Natural killer cell (primary cell): ENCODE measurements around the gene RMI1. TPM values are rescaled to one million over a fixed set of nuclear protein-coding genes. Genes with fewer than 3 reads are reported as not detected.

Source experiments
- ATAC-seq, 3 donors: fragments of 150-1000 bp in 2 of 3; fragments of 200-7000 bp in 1 of 3; cut with Tn5 transposase; 1 replicate in 1 of 3; 2 replicates in 2 of 3; pipeline ENCODE4 v1.10.0; 2021; ENCODE audit warnings: mild to moderate bottlenecking in 2 of 3, moderate library complexity in 2 of 3
- DNase-seq, 2 donors: peaks; one replicate each; pipeline versions ENCODE4 v3.0.0 to v3.0.0-alpha.2; 2013 to 2021; ENCODE audit warnings: mixed read lengths in 1 of 2
- H3K27ac ChIP-seq: one replicate; pipeline ENCODE4 v1.5.1; 2013; ENCODE audit warnings: mild to moderate bottlenecking, low read length
- H3K27me3 ChIP-seq: one replicate; pipeline ENCODE4 v1.6.1; 2013; ENCODE audit warnings: low read length; ENCODE audit not compliant: control insufficient read depth, insufficient read depth
- H3K36me3 ChIP-seq: one replicate; pipeline ENCODE4 v1.6.1; 2013; ENCODE audit warnings: low read length; ENCODE audit not compliant: control insufficient read depth, insufficient read depth
- H3K4me1 ChIP-seq: one replicate; pipeline ENCODE4 v1.6.1; 2013; ENCODE audit warnings: low read length; ENCODE audit not compliant: control insufficient read depth, insufficient read depth
- H3K4me3 ChIP-seq: one replicate; pipeline ENCODE4 v1.5.1; 2013; ENCODE audit warnings: low read length
- H3K9me3 ChIP-seq: one replicate; pipeline ENCODE4 v1.6.1; 2013; ENCODE audit warnings: low read length; ENCODE audit not compliant: control insufficient read depth, insufficient read depth
- H3K27ac Mint-ChIP-seq, 2 donors: one replicate each; pipeline ENCODE4 v1.8.0; 2022; ENCODE audit warnings: mild to moderate bottlenecking in 2 of 2, mixed read lengths in 2 of 2, moderate library complexity in 1 of 2
- H3K27me3 Mint-ChIP-seq, 2 donors: one replicate each; pipeline ENCODE4 v1.8.0; 2022; ENCODE audit warnings: low read depth in 2 of 2, mixed read lengths in 2 of 2
- H3K36me3 Mint-ChIP-seq: one replicate; pipeline ENCODE4 v1.8.0; 2022; ENCODE audit warnings: mixed read lengths
- H3K4me1 Mint-ChIP-seq, 2 donors: one replicate each; pipeline ENCODE4 v1.8.0; 2022; ENCODE audit warnings: mixed read lengths in 2 of 2
- H3K4me3 Mint-ChIP-seq: one replicate; pipeline ENCODE4 v1.8.0; 2022; ENCODE audit warnings: mild to moderate bottlenecking, moderate library complexity, mixed read lengths
- H3K9me3 Mint-ChIP-seq, 2 donors: one replicate each; pipeline ENCODE4 v1.8.0; 2022; ENCODE audit warnings: mixed read lengths in 2 of 2
- CTCF ChIP-seq: fragments of 200-600 bp; IDR thresholded peaks from one replicate; pipeline ENCODE4 v1.8.0; 2022; ENCODE audit warnings: antibody characterized with exemption
- WGBS: methylation state at CpG from one replicate; pipeline ENCODE4 v1.1.7; 2013; ENCODE audit warnings: missing lambda C conversion rate; ENCODE audit not compliant: insufficient coverage; 5-methylcytosine and 5-hydroxymethylcytosine counted together
- intact Hi-C: fragments of 100-400 bp; cut with micrococcal nuclease; formaldehyde crosslinking; loops from one replicate; pipeline ENCODE4 v1.14.2; 2022
- total RNA-seq, 4 donors: library from RNA; stranded (reverse); fragments of 120-200 nt in 1 of 4; gene quantifications; one replicate each; pipeline versions ENCODE4 v1.2.3 to v1.2.4, GENCODE V29; 2013 to 2022

Gene RMI1
- total RNA-seq, 3 donors from 2014 or later (not counting 1 experiment from before 2014, with no cell fraction given): 2.8 to 5.4 (median 3.0) TPM

- no peak overlapping the region for H3K4me3 ChIP-seq
- no peak for ATAC-seq
- Mint-ChIP-seq H3K36me3 (no peaks in the 10 kb centered on the region), H3K9me3 (no peaks in the 10 kb centered on the region), H3K27ac (no peak overlapping the region), H3K27me3 (no peaks in the 10 kb centered on the region), H3K4me3 (no peak overlapping the region), H3K4me1 (peaks cover 20% of the 10 kb centered on the region in 2 donors)
- H3K4me1 ChIP-seq: peaks cover 12% of the 10 kb centered on the region
- H3K27me3 ChIP-seq: no peaks in the 10 kb centered on the region
- intact Hi-C loops: no loop called here
- H3K36me3 ChIP-seq: no peaks in the 10 kb centered on the region
- H3K9me3 ChIP-seq: no peaks in the 10 kb centered on the region
- 92% methylated on average over 4 of the region's 5 CpGs for WGBS
- DNase-seq: no peak
- H3K27ac ChIP-seq: no peak overlapping the region
- no peak for TF ChIP-seq CTCF
Observed at GRCh38 chr9:83960991-83961390, 19.6 kb upstream of the RMI1 start.

- Mint-ChIP-seq H3K36me3 (peaks cover 7% of the 10 kb centered on the region), H3K27me3 (no peaks in the 10 kb centered on the region), H3K4me3 (no peak overlapping the region), H3K9me3 (no peaks in the 10 kb centered on the region), H3K4me1 (peaks cover 9 to 24% of the 10 kb centered on the region in 2 donors), H3K27ac (no peak overlapping the region)
- ATAC-seq (no peak), DNase-seq (no peak)
- intact Hi-C loops: no loop called here
- TF ChIP-seq CTCF: no peak
- no peak overlapping the region for H3K27ac ChIP-seq
- H3K36me3 ChIP-seq: peaks cover 11% of the 10 kb centered on the region
- WGBS: 88% methylated on average over 3 of the region's 3 CpGs
- H3K4me1 ChIP-seq: peaks cover 2% of the 10 kb centered on the region
- H3K9me3 ChIP-seq: no peaks in the 10 kb centered on the region
- H3K27me3 ChIP-seq: no peaks in the 10 kb centered on the region
- no peak overlapping the region for H3K4me3 ChIP-seq
Observed at GRCh38 chr9:83962165-83962564, 18.4 kb upstream of the RMI1 start.

GRCh38 chr9:83964973-83965349, 15.6 kb upstream of the RMI1 start:
- Histone ChIP-seq H3K27ac (no peak overlapping the region), H3K27me3 (no peaks in the 10 kb centered on the region), H3K36me3 (peaks cover 34% of the 10 kb centered on the region), H3K9me3 (no peaks in the 10 kb centered on the region), H3K4me1 (no peaks in the 10 kb centered on the region), H3K4me3 (no peak overlapping the region)
- 81% methylated on average over 2 of the region's 2 CpGs for WGBS
- no peak for DNase-seq
- Mint-ChIP-seq H3K4me1 (peaks cover 15 to 39% of the 10 kb centered on the region in 2 donors), H3K27me3 (no peaks in the 10 kb centered on the region), H3K36me3 (peaks cover 23% of the 10 kb centered on the region), H3K4me3 (peak overlapping the region; percentile 42), H3K9me3 (no peaks in the 10 kb centered on the region), H3K27ac (peak overlapping the region; percentile 55 to 78)
- peak in 1 of 3 donors; percentile 17 for ATAC-seq
- TF ChIP-seq CTCF: no peak
- intact Hi-C loops: no loop called here
